GM12878 (cell line): ENCODE results near the gene LRRC4B. TPM values are rescaled to one million over a fixed set of nuclear protein-coding genes. Genes with fewer than 3 reads are reported as not detected.

Experiments used
- ATAC-seq: fragments of 200-7000 bp; cut with Tn5 transposase; 3 replicates; pipeline ENCODE4 v1.9.1; 2020; ENCODE audit warnings: mild to moderate bottlenecking, moderate library complexity
- BruUV-seq: library from RNA; stranded (reverse); fragments of 400-500 nt; replicated peaks from 2 replicates; lab custom pipeline; 2021; lab: Mats Ljungman, UMichigan
- CTCF ChIA-PET: fragments of 300-600 bp; sonication (Branson Sonifier 250); formaldehyde crosslinking; extraction: SDS; loops from one replicate; lab custom pipeline; 2021; ENCODE audit warnings: inconsistent platforms; lab: Yijun Ruan, JAX
- POLR2A ChIA-PET: fragments of 350-600 bp; formaldehyde crosslinking; extraction: SDS; loops from one replicate; lab custom pipeline; 2021; ENCODE audit warnings: inconsistent platforms; lab: Charles Lee
- RAD21 ChIA-PET: fragments of 300-600 bp; sonication (Branson Sonifier 250); formaldehyde crosslinking; loops from one replicate; lab custom pipeline; 2023; ENCODE audit warnings: antibody characterized with exemption; ENCODE audit not compliant: unreplicated experiment; lab: Charles Lee
- SMC1A ChIA-PET: fragments of 300-600 bp; sonication (Branson Sonifier 250); formaldehyde crosslinking; loops from one replicate; lab custom pipeline; 2023; ENCODE audit not compliant: unreplicated experiment, uncharacterized antibody; lab: Charles Lee
- DNase-seq: peaks from one replicate; pipeline ENCODE4 v3.0.0-alpha.2; 2011; ENCODE audit warnings: low read depth, low spot score
- FAIRE-seq: peaks from 3 replicates; lab custom pipeline; 2011; peaks lifted over from hg19 to GRCh38; lab: Jason Lieb, UNC
- H2AFZ ChIP-seq: 2 replicates; pipeline ENCODE4 v1.6.0; 2011; ENCODE audit warnings: low read depth, low read length, control low read depth; ENCODE audit not compliant: control insufficient read depth
- H3K27ac ChIP-seq: 2 replicates; pipeline ENCODE4 v1.5.1; 2011; ENCODE audit warnings: control low read depth; ENCODE audit not compliant: control insufficient read depth, insufficient read depth
- H3K27me3 ChIP-seq, 2 experiments: replicated peaks in 1 of 2; 2 replicates each; pipeline versions ENCODE4 v1.6.0 to v1.6.1; 2011; ENCODE audit warnings: low read length in 1 of 2; ENCODE audit not compliant: control insufficient read depth in 2 of 2, insufficient read depth in 2 of 2
- H3K36me3 ChIP-seq, 2 experiments: 2 replicates each; pipeline ENCODE4 v1.5.1; 2011; ENCODE audit warnings: low read length in 1 of 2; ENCODE audit not compliant: control insufficient read depth in 2 of 2, insufficient read depth in 2 of 2
- H3K4me1 ChIP-seq: 2 replicates; pipeline ENCODE4 v1.6.1; 2011; ENCODE audit warnings: mild to moderate bottlenecking, low read length, moderate library complexity, mixed read lengths; ENCODE audit not compliant: control insufficient read depth, insufficient read depth
- H3K4me2 ChIP-seq: 2 replicates; pipeline ENCODE4 v1.6.0; 2011; ENCODE audit warnings: control low read depth; ENCODE audit not compliant: control insufficient read depth, insufficient read depth
- H3K4me3 ChIP-seq: fragments of 200-600 bp; sonication (generic); 2 replicates; pipeline ENCODE4 v1.5.1; 2016
- H3K79me2 ChIP-seq: 2 replicates; pipeline ENCODE4 v1.6.0; 2011; ENCODE audit warnings: low read length; ENCODE audit not compliant: control insufficient read depth, insufficient read depth
- H3K9ac ChIP-seq: 2 replicates; pipeline ENCODE4 v1.8.0; 2011; ENCODE audit warnings: low read length, control low read depth, mixed read lengths; ENCODE audit not compliant: control insufficient read depth, insufficient read depth
- H3K9me3 ChIP-seq: replicated peaks from 3 replicates; pipeline ENCODE4 v1.5.1; 2011; ENCODE audit warnings: mild to moderate bottlenecking, low read length; ENCODE audit not compliant: control insufficient read depth, insufficient read depth
- H4K20me1 ChIP-seq: 2 replicates; pipeline ENCODE4 v1.6.0; 2011; ENCODE audit not compliant: control insufficient read depth, insufficient read depth
- BACH1 ChIP-seq: fragments of 450-650 bp; IDR thresholded peaks from 2 replicates; pipeline ENCODE4 v1.6.1; 2017; ENCODE audit warnings: mild to moderate bottlenecking, borderline replicate concordance
- CBX5 ChIP-seq: sonication (generic); IDR thresholded peaks from 2 replicates; pipeline ENCODE4 v1.6.1; 2016; ENCODE audit warnings: low read depth, moderate library complexity, mild to moderate bottlenecking, inconsistent platforms
- HDAC2 ChIP-seq: fragments of 200-600 bp; sonication (generic); IDR thresholded peaks from 2 replicates; pipeline ENCODE4 v1.6.1; 2017
- HDGF ChIP-seq: fragments of 450-650 bp; IDR thresholded peaks from 2 replicates; pipeline ENCODE4 v1.6.1; 2016; ENCODE audit warnings: antibody characterized with exemption
- MEF2B ChIP-seq: fragments of 450-650 bp; IDR thresholded peaks from 2 replicates; pipeline ENCODE4 v1.6.1; 2018; ENCODE audit warnings: mild to moderate bottlenecking, moderate library complexity; ENCODE audit not compliant: partially characterized antibody, poor library complexity, severe bottlenecking
- MXI1 ChIP-seq: fragments of 150-350 bp; IDR thresholded peaks from 2 replicates; pipeline ENCODE4 v1.6.1; 2011; ENCODE audit warnings: low read depth, mild to moderate bottlenecking, inconsistent platforms, low read length, improper control_type of control experiment
- POLR2A ChIP-seq: IDR thresholded peaks from 2 replicates; pipeline ENCODE4 v1.6.1; 2011; ENCODE audit warnings: low read depth, mild to moderate bottlenecking, low read length
- RUNX3 ChIP-seq: IDR thresholded peaks from 2 replicates; pipeline ENCODE4 v1.6.1; 2012; ENCODE audit warnings: low read length, inconsistent platforms
- SMAD5 ChIP-seq: IDR thresholded peaks from 2 replicates; pipeline ENCODE4 v1.6.1; 2016; ENCODE audit warnings: antibody characterized with exemption, low read depth
- ZBTB40 ChIP-seq: fragments of 450-650 bp; IDR thresholded peaks from 2 replicates; pipeline ENCODE4 v1.6.1; 2016; ENCODE audit warnings: mild to moderate bottlenecking, moderate library complexity, borderline replicate concordance
- ZNF592 ChIP-seq: fragments of 450-650 bp; IDR thresholded peaks from 2 replicates; pipeline ENCODE4 v1.6.1; 2017; ENCODE audit warnings: mild to moderate bottlenecking, moderate library complexity
- WGBS: methylation state at CpG from one replicate; pipeline ENCODE4 v1.1.6; 2016; ENCODE audit warnings: low lambda C conversion rate; ENCODE audit not compliant: insufficient replicate concordance, insufficient coverage; ENCODE audit errors: missing lambda C conversion rate; 5-methylcytosine and 5-hydroxymethylcytosine counted together
- in situ Hi-C: fragments of 300-500 bp; cut with MboI; formaldehyde crosslinking; loops from 9 replicates; pipeline ENCODE4 v1.14.3; 2018; ENCODE audit warnings: mixed read lengths
- intact Hi-C: fragments of 100-400 bp; cut with micrococcal nuclease; formaldehyde crosslinking; loops from one replicate; pipeline ENCODE4 v1.14.2; 2022; ENCODE audit not compliant: unreplicated experiment
- polyA plus RNA-seq, 11 experiments: library from polyadenylated mRNA; depleted of rRNA in 4 of 11; unstranded in 6 of 11; stranded (reverse) in 5 of 11; fragments of >200 nt; fragmentation: Nextera tagmentation in 4 of 11; fragmentation: Illumina TruSeq in 1 of 11; extraction: Ambion mirVana in 4 of 11; extraction: Trizol in 1 of 11; gene quantifications; 1 replicate in 1 of 11; 2 replicates in 10 of 11; pipeline versions ENCODE4 v1.2.1 to v1.2.3, GENCODE V29; 2011 to 2016; ENCODE audit warnings: inconsistent platforms in 2 of 11, missing spikeins in 2 of 11, low read depth in 1 of 11
- total RNA-seq, 4 experiments: library from RNA; depleted of rRNA in 3 of 4; stranded (reverse); fragments of >200 nt in 3 of 4; fragmentation: Illumina TruSeq in 1 of 4; extraction: Trizol in 1 of 4; gene quantifications; 2 replicates each; pipeline versions ENCODE4 v1.2.1 to v1.2.3, GENCODE V29; 2013 to 2021

The LRRC4B gene
- total and polyA plus RNA-seq, 10 of the 15 experiments (the other 5 are each of a cell fraction or from before 2014, with no cell fraction given), result 0.14 TPM; not detected in 9

GRCh38 chr19:50552540-50552939 is 15.7 kb downstream of the LRRC4B start:
- Histone ChIP-seq H2AFZ (no peak overlapping the region), H3K36me3 (no peaks in the 10 kb centered on the region), H4K20me1 (no peaks in the 10 kb centered on the region), H3K9me3 (no peaks in the 10 kb centered on the region), H3K4me2 (no peak overlapping the region), H3K4me1 (no peaks in the 10 kb centered on the region; the same call in 1 of the 2 replicates), H3K79me2 (no peaks in the 10 kb centered on the region), H3K9ac (no peak overlapping the region), H3K27ac (no peak overlapping the region), H3K27me3 (peaks cover 0 to 3% of the 10 kb centered on the region in 2 experiments), H3K4me3 (no peak overlapping the region)
- ChIA-PET SMC1A (no interaction called here), CTCF (interaction anchor here (8.5 kb wide), 1 partner anchor 14 kb away, joined by 117 read pairs; no protein-coding TSS in a partner anchor), POLR2A (no interaction called here), RAD21 (no interaction called here)
- TF ChIP-seq RUNX3 (no peak), MEF2B (no peak)
- DNase-seq (no peak), FAIRE-seq (no peak), ATAC-seq (no peak)
- intact Hi-C loops, result no loop called here
- no TSS peak for BruUV-seq
- WGBS, result 39% methylated on average over 14 of the region's 15 CpGs
- in situ Hi-C loops, result no loop called here

- DNase-seq (no peak), ATAC-seq (no peak), FAIRE-seq (no peak)
- H3K27ac ChIP-seq, result no peak overlapping the region
- ChIA-PET RAD21 (no interaction called here), POLR2A (no interaction called here), CTCF (no interaction called here), SMC1A (no interaction called here)
- H3K79me2 ChIP-seq, result no peaks in the 10 kb centered on the region
- H3K4me1 ChIP-seq, result no peaks in the 10 kb centered on the region; the same call in 1 of the 2 replicates
- no peaks in the 10 kb centered on the region for H4K20me1 ChIP-seq
- WGBS, result 4% methylated on average over 15 of the region's 22 CpGs
- intact Hi-C loops, result no loop called here
- no peaks in the 10 kb centered on the region for H3K9me3 ChIP-seq
- H3K36me3 ChIP-seq, result no peaks in the 10 kb centered on the region
- H3K9ac ChIP-seq, result no peak overlapping the region
- no peak overlapping the region for H3K4me2 ChIP-seq
- BruUV-seq, result no TSS peak
- peaks cover 0 to 3% of the 10 kb centered on the region in 2 experiments for H3K27me3 ChIP-seq
- in situ Hi-C loops, result no loop called here
- no peak overlapping the region for H2AFZ ChIP-seq
- H3K4me3 ChIP-seq, result no peak overlapping the region
- TF ChIP-seq POLR2A (no peak), HDGF (no peak), HDAC2 (no peak), SMAD5 (no peak), MXI1 (no peak), ZNF592 (no peak), CBX5 (no peak), BACH1 (no peak), ZBTB40 (no peak)
Measured at GRCh38 chr19:50551715-50552187, 16.5 kb downstream of the LRRC4B start.
